Testis (tissue), 3 donors: ENCODE results near the gene ASAP2. TPM values are rescaled to one million over a fixed set of nuclear protein-coding genes. Genes with fewer than 3 reads are reported as not detected.

Source experiments
- DNase-seq: peaks from one replicate; pipeline ENCODE4 v3.0.0-alpha.2; 2019
- H3K27ac ChIP-seq, 2 donors: fragments of 200-600 bp; sonication (generic); one replicate each; pipeline ENCODE4 v1.5.1; 2019
- H3K27me3 ChIP-seq: fragments of 200-600 bp; sonication (generic); one replicate; pipeline ENCODE4 v1.5.1; 2019
- H3K36me3 ChIP-seq: fragments of 200-600 bp; sonication (generic); one replicate; pipeline ENCODE4 v1.5.1; 2017; ENCODE audit warnings: low read depth; ENCODE audit errors: missing control alignments
- H3K4me1 ChIP-seq: fragments of 200-600 bp; sonication (generic); one replicate; pipeline ENCODE4 v1.5.1; 2019
- H3K4me3 ChIP-seq, 2 donors: fragments of 200-600 bp; sonication (generic); one replicate each; pipeline ENCODE4 v1.5.1; 2017 to 2019
- H3K9me3 ChIP-seq: fragments of 200-600 bp; sonication (generic); one replicate; pipeline ENCODE4 v1.5.1; 2017
- POLR2A ChIP-seq: fragments of 450-650 bp; IDR thresholded peaks from one replicate; pipeline ENCODE4 v1.6.1; 2017; ENCODE audit warnings: antibody characterized with exemption, mild to moderate bottlenecking, moderate library complexity
- WGBS, 2 donors: methylation state at CpG; one replicate each; pipeline ENCODE4 v1.1.5; 2018; 5-methylcytosine and 5-hydroxymethylcytosine counted together
- intact Hi-C: fragments of 100-400 bp; cut with DNase I; formaldehyde crosslinking; loops from one replicate; pipeline ENCODE4 v1.15.1; 2023; ENCODE audit warnings: low total_unique reads
- polyA plus RNA-seq: library from polyadenylated mRNA; stranded (reverse); fragments of 350-450 nt; fragmentation: Illumina TruSeq; extraction: RNeasy Lipid Tissue Mini Kit (QIAGEN cat#74804); gene quantifications from one replicate; pipeline ENCODE4 v1.2.3, GENCODE V29; 2014; ENCODE audit warnings: low read depth, low replicate concordance; ENCODE audit not compliant: insufficient read depth
- total RNA-seq, 2 donors: library from RNA; depleted of rRNA; stranded (reverse); fragments of >200 nt; gene quantifications; one replicate each; pipeline ENCODE4 v1.2.3, GENCODE V29; 2016
- TF ChIP-seq, protein P1 (sequence below), 3 experiments: fragments of 450-650 bp in 2 of 3; fragments of 200-600 bp in 1 of 3; sonication (generic) in 1 of 3; IDR thresholded peaks; one replicate each; pipeline ENCODE4 v1.5.1; 2016 to 2019; ENCODE audit warnings: antibody characterized with exemption in 3 of 3, mild to moderate bottlenecking in 2 of 3, moderate library complexity in 1 of 3

Gene ASAP2
- total and polyA plus RNA-seq, 3 donors from 2014 or later = 42.4 to 87.2 (median 79.0) TPM

DNA sequence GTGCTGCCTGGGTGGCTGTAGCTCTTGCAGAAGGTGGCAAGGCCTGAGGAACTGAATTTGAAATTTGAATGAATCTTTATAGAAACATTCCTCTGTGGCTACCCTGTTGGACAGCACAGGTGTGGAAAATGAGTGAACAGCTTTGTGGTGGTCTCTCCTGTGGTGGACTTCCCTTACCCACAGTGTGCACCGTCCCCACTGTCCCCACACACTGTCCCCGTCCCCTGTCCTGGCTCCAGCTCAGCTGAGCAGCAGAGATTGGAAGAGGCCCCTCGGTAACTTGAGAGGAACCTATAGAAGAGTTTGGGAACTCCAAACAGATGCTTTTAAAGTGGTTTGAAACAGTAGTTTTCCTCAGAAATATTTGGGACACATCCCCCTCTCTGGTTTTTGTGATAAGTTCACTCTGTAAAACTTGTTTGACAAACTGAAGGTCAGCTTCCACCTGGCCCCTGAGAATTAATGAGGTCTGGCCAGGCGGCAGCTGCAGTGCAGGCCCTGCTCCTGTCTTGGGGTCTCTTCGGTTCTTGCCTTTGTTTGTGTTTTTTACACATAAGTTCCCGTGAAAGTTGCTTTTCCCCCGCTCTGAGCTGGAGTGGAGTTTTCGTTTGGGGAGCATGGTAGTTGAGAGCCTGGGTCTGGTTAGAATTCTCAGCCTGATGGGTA lies 63.2 kb downstream of the ASAP2 start:
- Histone ChIP-seq H3K27me3 (no peaks in the 10 kb centered on the region), H3K4me3 (no peak overlapping the region), H3K4me1 (no peaks in the 10 kb centered on the region), H3K9me3 (no peaks in the 10 kb centered on the region), H3K27ac (no peak overlapping the region), H3K36me3 (no peaks in the 10 kb centered on the region)
- TF ChIP-seq, protein P1, sequence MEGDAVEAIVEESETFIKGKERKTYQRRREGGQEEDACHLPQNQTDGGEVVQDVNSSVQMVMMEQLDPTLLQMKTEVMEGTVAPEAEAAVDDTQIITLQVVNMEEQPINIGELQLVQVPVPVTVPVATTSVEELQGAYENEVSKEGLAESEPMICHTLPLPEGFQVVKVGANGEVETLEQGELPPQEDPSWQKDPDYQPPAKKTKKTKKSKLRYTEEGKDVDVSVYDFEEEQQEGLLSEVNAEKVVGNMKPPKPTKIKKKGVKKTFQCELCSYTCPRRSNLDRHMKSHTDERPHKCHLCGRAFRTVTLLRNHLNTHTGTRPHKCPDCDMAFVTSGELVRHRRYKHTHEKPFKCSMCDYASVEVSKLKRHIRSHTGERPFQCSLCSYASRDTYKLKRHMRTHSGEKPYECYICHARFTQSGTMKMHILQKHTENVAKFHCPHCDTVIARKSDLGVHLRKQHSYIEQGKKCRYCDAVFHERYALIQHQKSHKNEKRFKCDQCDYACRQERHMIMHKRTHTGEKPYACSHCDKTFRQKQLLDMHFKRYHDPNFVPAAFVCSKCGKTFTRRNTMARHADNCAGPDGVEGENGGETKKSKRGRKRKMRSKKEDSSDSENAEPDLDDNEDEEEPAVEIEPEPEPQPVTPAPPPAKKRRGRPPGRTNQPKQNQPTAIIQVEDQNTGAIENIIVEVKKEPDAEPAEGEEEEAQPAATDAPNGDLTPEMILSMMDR (IDR thresholded peaks at IDR 0.05) = no peak
- no peak for TF ChIP-seq POLR2A
- intact Hi-C loops = no loop called here
- DNase-seq = no peak
- 75 to 90% methylated on average over 8 of the region's 8 CpGs for WGBS, 2 donors

DNA sequence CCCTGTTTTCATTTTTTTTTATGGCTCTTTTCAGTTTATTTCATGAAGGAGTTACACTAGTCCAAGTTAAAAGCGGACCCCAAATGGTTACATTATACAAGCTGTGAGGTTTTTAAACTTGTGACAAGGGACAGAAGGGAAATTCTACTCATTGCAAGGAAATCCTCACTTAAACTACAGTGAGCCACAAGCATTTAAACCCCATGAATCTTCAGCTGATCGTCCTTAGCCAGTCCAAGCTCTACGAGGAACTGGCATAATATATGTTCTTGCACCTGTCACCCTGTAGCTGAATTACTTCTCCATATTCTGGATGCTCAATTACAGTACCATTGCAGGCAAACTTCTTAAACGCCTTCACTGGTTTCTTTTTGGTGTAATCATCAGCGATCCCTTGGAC lies 64.5 kb downstream of the ASAP2 start:
- no peaks in the 10 kb centered on the region for H3K9me3 ChIP-seq
- no peaks in the 10 kb centered on the region for H3K27me3 ChIP-seq
- no peak for TF ChIP-seq POLR2A
- TF ChIP-seq, protein P1 (IDR thresholded peaks at IDR 0.05) = no peak
- no peak overlapping the region for H3K27ac ChIP-seq
- DNase-seq = no peak
- WGBS, 2 donors = 80 to 93% methylated on average over 5 of the region's 5 CpGs
- H3K4me3 ChIP-seq = no peak overlapping the region
- intact Hi-C loops = no loop called here
- no peaks in the 10 kb centered on the region for H3K4me1 ChIP-seq
- H3K36me3 ChIP-seq = no peaks in the 10 kb centered on the region

DNA sequence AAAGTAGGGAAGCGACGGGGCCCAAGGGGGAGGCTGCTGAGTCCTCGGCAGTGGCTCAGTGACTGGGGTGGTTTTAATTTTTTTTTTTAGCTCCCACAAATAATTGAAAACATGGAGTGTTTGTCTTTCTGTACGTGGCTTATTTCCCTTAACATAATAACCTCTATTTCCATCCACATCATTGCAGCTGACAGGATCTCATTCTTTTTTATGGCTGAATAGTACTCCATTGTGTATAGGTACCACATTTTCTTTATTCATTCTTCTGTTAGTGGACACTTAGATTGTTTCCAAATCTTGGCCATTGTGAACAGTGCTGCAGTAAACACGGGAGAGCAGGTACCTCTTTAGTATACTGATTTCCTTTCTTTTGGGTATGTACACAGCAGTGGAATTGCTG lies 65.1 kb downstream of the ASAP2 start:
- no peaks in the 10 kb centered on the region for H3K4me1 ChIP-seq
- WGBS, 2 donors = 92 to 97% methylated on average over 5 of the region's 5 CpGs
- H3K27me3 ChIP-seq = no peaks in the 10 kb centered on the region
- H3K9me3 ChIP-seq = no peaks in the 10 kb centered on the region
- H3K36me3 ChIP-seq = no peaks in the 10 kb centered on the region
- H3K4me3 ChIP-seq = no peak overlapping the region
- TF ChIP-seq, protein P1 (IDR thresholded peaks at IDR 0.05) = no peak
- no peak for TF ChIP-seq POLR2A
- H3K27ac ChIP-seq = no peak overlapping the region
- intact Hi-C loops = no loop called here
- DNase-seq = no peak

DNA sequence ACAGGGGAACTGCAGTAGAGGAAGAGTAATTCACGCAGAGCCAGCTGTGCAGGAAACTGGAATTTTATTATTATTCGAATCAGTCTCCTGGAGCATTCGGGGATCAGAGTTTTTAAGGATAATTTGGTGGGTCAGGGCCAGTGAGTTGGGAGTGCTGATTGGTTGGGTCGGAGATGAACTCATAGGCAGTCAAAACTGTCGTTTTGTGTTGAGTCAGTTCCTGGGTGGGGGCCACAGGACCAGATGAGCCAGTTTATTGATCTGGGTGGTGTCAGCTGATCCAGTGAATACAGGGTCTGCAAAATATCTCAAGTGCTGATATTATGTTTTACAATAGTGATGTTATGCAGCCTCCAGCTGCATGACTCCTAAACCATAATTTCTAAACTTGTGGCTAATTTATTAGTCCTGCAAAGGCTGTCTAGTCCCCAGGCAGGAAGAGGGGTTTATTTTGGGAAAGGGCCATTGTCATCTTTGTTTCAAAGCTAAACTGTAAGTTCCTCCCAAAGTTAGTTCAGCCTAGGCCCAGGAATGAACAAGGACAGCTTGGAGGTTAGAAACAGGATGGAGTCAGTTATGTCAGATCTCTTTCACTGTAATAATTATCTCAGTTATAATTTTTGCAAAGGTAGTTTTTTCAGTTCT lies 67.0 kb downstream of the ASAP2 start:
- no peaks in the 10 kb centered on the region for H3K4me1 ChIP-seq
- TF ChIP-seq, protein P1 (IDR thresholded peaks at IDR 0.05) = no peak
- TF ChIP-seq POLR2A = no peak
- intact Hi-C loops = no loop called here
- no peaks in the 10 kb centered on the region for H3K36me3 ChIP-seq
- 77 to 78% methylated on average over 5 of the region's 5 CpGs for WGBS, 2 donors
- no peak for DNase-seq
- no peak overlapping the region for H3K27ac ChIP-seq
- H3K9me3 ChIP-seq = no peaks in the 10 kb centered on the region
- no peaks in the 10 kb centered on the region for H3K27me3 ChIP-seq
- H3K4me3 ChIP-seq = no peak overlapping the region
